Activated T-helper 2 cell treated with anti-CD3 and anti-CD28 coated beads, Interferon-gamma antibody, Interleukin-2, Interleukin-4, amounts not matched to agents 10 μg/mL and 5 μg/mL and 100 μg/mL, durations not matched to agents 14 hours and 24 hours and 36 hours (primary cell): ENCODE results near the gene IPO13. TPM values are rescaled to one million over a fixed set of nuclear protein-coding genes. Genes with fewer than 3 reads are reported as not detected.

ENCODE experiments used
- total RNA-seq: library from RNA; stranded (reverse); gene quantifications from 2 replicates; pipeline ENCODE4 v1.2.3, GENCODE V29; 2022

Gene IPO13
- total RNA-seq, 1 donor from 2014 or later: 26.4 TPM

Other genes with a start within 250 kb of the IPO13 start
- gene ST3GAL3, start 239.4 kb upstream of the IPO13 start, total RNA-seq: 22.0 and 26.1 TPM in 2 replicates
- gene ARTN, start 13.1 kb upstream of the IPO13 start, total RNA-seq: 0.21 and 0.39 TPM in 2 replicates
- 48.2 and 49.5 TPM in 2 replicates for gene DPH2, start 23.1 kb downstream of the IPO13 start, total RNA-seq
- gene ATP6V0B, start 28.0 kb downstream of the IPO13 start, total RNA-seq: 156 and 160 TPM in 2 replicates
- gene B4GALT2, start 32.3 kb downstream of the IPO13 start, total RNA-seq: 53.9 and 57.7 TPM in 2 replicates
- 2.1 and 2.3 TPM in 2 replicates for gene CCDC24, start 44.6 kb downstream of the IPO13 start, total RNA-seq
- gene SLC6A9, start 84.5 kb downstream of the IPO13 start, total RNA-seq: 2.1 and 3.2 TPM in 2 replicates
- not detected in 2 replicates for gene KLF17, start 171.9 kb downstream of the IPO13 start, total RNA-seq
- gene KLF18, start 194.7 kb downstream of the IPO13 start, total RNA-seq: not detected in 2 replicates